H1 (cell line): Measurements from ENCODE around the gene ZNF697.

Experiments used
- CTCF ChIP-seq, 3 experiments: IDR thresholded peaks; 1 replicate in 2 of 3; 2 replicates in 1 of 3; pipeline versions ENCODE4 v1.5.1 to v1.6.1; 2011; ENCODE audit warnings: low read length in 3 of 3, mild to moderate bottlenecking in 3 of 3, inconsistent platforms in 2 of 3, low read depth in 1 of 3, moderate library complexity in 1 of 3; ENCODE audit not compliant: insufficient read depth in 1 of 3; ENCODE audit errors: control extremely low read depth in 1 of 3
- JUND ChIP-seq: IDR thresholded peaks from 2 replicates; pipeline ENCODE4 v1.6.1; 2011; ENCODE audit warnings: mild to moderate bottlenecking, improper control_type of control experiment, low read length
- POLR2A ChIP-seq, 2 experiments: IDR thresholded peaks; 1 replicate in 1 of 2; 2 replicates in 1 of 2; pipeline ENCODE4 v1.6.1; 2011; ENCODE audit warnings: low read depth in 2 of 2, low read length in 2 of 2, mild to moderate bottlenecking in 2 of 2; ENCODE audit errors: control extremely low read depth in 1 of 2

GRCh38 chr1:119631086-119631432, 17.0 kb downstream of the ZNF697 start:
- TF ChIP-seq CTCF (IDR thresholded peaks at IDR 0.05; ENCODE audit: control extremely low read depth in 1 of 3, insufficient read depth in 1 of 3, low read depth in 1 of 3, low read length in 3 of 3): no peak
- no peak for TF ChIP-seq POLR2A (IDR thresholded peaks at IDR 0.05; ENCODE audit: control extremely low read depth in 1 of 2, low read depth in 2 of 2, low read length in 2 of 2)
- no peak for TF ChIP-seq JUND
